Adrenal gland (tissue), 12 donors: Measurements from ENCODE around the gene NR5A2. TPM values are rescaled to one million over a fixed set of nuclear protein-coding genes. Genes with fewer than 3 reads are reported as not detected.

ENCODE experiments used
- DNase-seq, 7 donors: peaks; one replicate each; pipeline ENCODE4 v3.0.0-alpha.2; 2019 to 2020
- H3K27ac ChIP-seq, 5 donors: fragments of 200-600 bp; sonication (generic) in 4 of 5; 1 replicate in 3 of 5; 2 replicates in 2 of 5; pipeline versions ENCODE4 v1.5.1 to v1.8.0; 2016 to 2020; ENCODE audit warnings: mild to moderate bottlenecking in 1 of 5
- H3K27me3 ChIP-seq: fragments of 200-600 bp; 2 replicates; pipeline ENCODE4 v1.8.0; 2021
- H3K36me3 ChIP-seq, 2 donors: fragments of 200-600 bp; replicated peaks in 1 of 2; 1 replicate in 1 of 2; 2 replicates in 1 of 2; pipeline versions ENCODE4 v1.5.1 to v1.8.0; 2018 to 2022
- H3K4me1 ChIP-seq, 2 donors: fragments of 200-600 bp; replicated peaks in 1 of 2; 1 replicate in 1 of 2; 2 replicates in 1 of 2; pipeline versions ENCODE4 v1.5.1 to v1.8.0; 2018 to 2021
- H3K4me3 ChIP-seq, 4 donors: fragments of 200-600 bp; sonication (generic) in 3 of 4; one replicate each; pipeline ENCODE4 v1.5.1; 2016 to 2018
- H3K9me3 ChIP-seq, 3 donors: fragments of 200-600 bp; sonication (generic) in 1 of 3; replicated peaks in 1 of 3; 1 replicate in 2 of 3; 2 replicates in 1 of 3; pipeline versions ENCODE4 v1.5.1 to v1.8.0; 2016 to 2021
- POLR2A ChIP-seq, 2 donors: fragments of 450-650 bp; IDR thresholded peaks; one replicate each; pipeline ENCODE4 v1.6.1; 2017; ENCODE audit warnings: antibody characterized with exemption in 2 of 2, mild to moderate bottlenecking in 2 of 2, moderate library complexity in 1 of 2
- WGBS, 4 donors: extraction: QIAGEN DNeasy Blood & Tissue Kit in 2 of 4; methylation state at CpG; one replicate each; pipeline versions ENCODE4 v1.1.5 to v1.1.7; 2013 to 2017; 5-methylcytosine and 5-hydroxymethylcytosine counted together
- intact Hi-C, 2 donors: fragments of 100-400 bp; cut with DNase I; formaldehyde crosslinking; loops; one replicate each; pipeline versions ENCODE4 v1.14.1 to v1.15.0; 2022 to 2023
- polyA plus RNA-seq, 3 donors: library from polyadenylated mRNA; stranded (reverse); fragments of 200-250 nt in 2 of 3; fragments of 350-450 nt in 1 of 3; fragmentation: Illumina TruSeq in 1 of 3; extraction: RNeasy Lipid Tissue Mini Kit (QIAGEN cat#74804) in 1 of 3; gene quantifications; one replicate each; pipeline ENCODE4 v1.2.3, GENCODE V29; 2013 to 2014
- total RNA-seq, 9 donors: library from RNA; depleted of rRNA in 4 of 9; stranded (reverse); fragments of >200 nt in 4 of 9; fragments of 120-200 nt in 1 of 9; fragmentation: NEBNext Ultra II Directional in 1 of 9; extraction: Animal tissue kit (Norgen Biotek cat#: 25700) in 1 of 9; gene quantifications; one replicate each; pipeline versions ENCODE4 v1.1.0 to v1.2.4, GENCODE V29; 2013 to 2023
- TF ChIP-seq, protein P1 (sequence below), 6 experiments: fragments of 450-650 bp in 4 of 6; fragments of 200-600 bp in 2 of 6; sonication (generic) in 1 of 6; IDR thresholded peaks; 1 replicate in 5 of 6; 2 replicates in 1 of 6; pipeline versions ENCODE4 v1.5.1 to v1.8.0; 2016 to 2021; ENCODE audit warnings: antibody characterized with exemption in 6 of 6, mild to moderate bottlenecking in 2 of 6, moderate library complexity in 1 of 6
- donor health status: healthy with polysubstance abuse.
- donor health status: Bipolar disorder and iron deficiency.
- donor health status: DM: yes; HTN: yes; CAD: no.
- donor health status: DM: no; HTN: no; CAD: no.
- donor health status: DM: no; HTN: no; CAD: no.
- donor health status: DM: yes; HTN: yes; CAD: no.

The NR5A2 gene
- total and polyA plus RNA-seq, 12 donors, result 0.40 to 17.3 (median 0.94) TPM

GRCh38 chr1:200147094-200147493 lies 119.6 kb downstream of the NR5A2 start:
- H3K27me3 ChIP-seq, result no peaks in the 10 kb centered on the region
- no peaks in the 10 kb centered on the region for H3K4me1 ChIP-seq
- intact Hi-C loops, result no loop called here
- no peak overlapping the region for H3K27ac ChIP-seq
- DNase-seq, result no peak
- H3K36me3 ChIP-seq, result no peaks in the 10 kb centered on the region
- TF ChIP-seq, protein P1, sequence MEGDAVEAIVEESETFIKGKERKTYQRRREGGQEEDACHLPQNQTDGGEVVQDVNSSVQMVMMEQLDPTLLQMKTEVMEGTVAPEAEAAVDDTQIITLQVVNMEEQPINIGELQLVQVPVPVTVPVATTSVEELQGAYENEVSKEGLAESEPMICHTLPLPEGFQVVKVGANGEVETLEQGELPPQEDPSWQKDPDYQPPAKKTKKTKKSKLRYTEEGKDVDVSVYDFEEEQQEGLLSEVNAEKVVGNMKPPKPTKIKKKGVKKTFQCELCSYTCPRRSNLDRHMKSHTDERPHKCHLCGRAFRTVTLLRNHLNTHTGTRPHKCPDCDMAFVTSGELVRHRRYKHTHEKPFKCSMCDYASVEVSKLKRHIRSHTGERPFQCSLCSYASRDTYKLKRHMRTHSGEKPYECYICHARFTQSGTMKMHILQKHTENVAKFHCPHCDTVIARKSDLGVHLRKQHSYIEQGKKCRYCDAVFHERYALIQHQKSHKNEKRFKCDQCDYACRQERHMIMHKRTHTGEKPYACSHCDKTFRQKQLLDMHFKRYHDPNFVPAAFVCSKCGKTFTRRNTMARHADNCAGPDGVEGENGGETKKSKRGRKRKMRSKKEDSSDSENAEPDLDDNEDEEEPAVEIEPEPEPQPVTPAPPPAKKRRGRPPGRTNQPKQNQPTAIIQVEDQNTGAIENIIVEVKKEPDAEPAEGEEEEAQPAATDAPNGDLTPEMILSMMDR (IDR thresholded peaks at IDR 0.05), result no peak
- TF ChIP-seq POLR2A (IDR thresholded peaks at IDR 0.05), result no peak
- H3K4me3 ChIP-seq, result no peak overlapping the region
- WGBS, 4 donors, result 86 to 92% (median 89%) methylated on average over 13 of the region's 13 CpGs
- H3K9me3 ChIP-seq, result no peaks in the 10 kb centered on the region

DNA sequence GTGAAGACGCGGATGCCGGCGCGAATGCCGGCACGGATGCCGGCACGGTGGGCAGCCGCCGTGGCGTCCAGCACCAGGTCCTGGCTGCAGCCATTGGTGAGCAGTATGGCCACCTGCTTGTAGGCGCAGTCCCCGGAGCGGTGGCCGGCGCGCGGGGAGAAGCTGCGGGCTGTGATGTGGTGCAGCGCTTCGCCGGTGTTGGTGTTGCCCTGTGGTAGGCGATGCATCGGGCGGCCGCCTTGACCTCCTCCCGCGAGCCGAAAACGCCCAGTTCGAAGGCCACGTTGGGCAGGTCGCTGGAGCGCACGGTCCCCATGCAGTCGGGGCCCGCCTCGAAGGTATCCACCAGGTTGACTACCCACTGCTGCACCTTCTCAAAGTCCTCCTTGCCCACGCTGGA lies 120.2 kb downstream of the NR5A2 start:
- Histone ChIP-seq H3K9me3 (no peaks in the 10 kb centered on the region), H3K36me3 (no peaks in the 10 kb centered on the region), H3K27ac (no peak overlapping the region), H3K27me3 (no peaks in the 10 kb centered on the region), H3K4me1 (no peaks in the 10 kb centered on the region), H3K4me3 (no peak overlapping the region)
- 94 to 98% (median 96%) methylated on average over 29 to 40 of the region's 40 CpGs for WGBS, 4 donors
- intact Hi-C loops, result no loop called here
- DNase-seq, result no peak
- TF ChIP-seq, protein P1 (IDR thresholded peaks at IDR 0.05), result no peak
- TF ChIP-seq POLR2A (IDR thresholded peaks at IDR 0.05), result no peak

GRCh38 chr1:200150006-200150405 lies 122.5 kb downstream of the NR5A2 start:
- Histone ChIP-seq H3K9me3 (no peaks in the 10 kb centered on the region), H3K4me1 (no peaks in the 10 kb centered on the region), H3K36me3 (no peaks in the 10 kb centered on the region), H3K27me3 (no peaks in the 10 kb centered on the region), H3K4me3 (no peak overlapping the region), H3K27ac (no peak overlapping the region)
- DNase-seq, result no peak
- intact Hi-C loops, result no loop called here
- TF ChIP-seq, protein P1 (IDR thresholded peaks at IDR 0.05), result no peak
- no peak for TF ChIP-seq POLR2A (IDR thresholded peaks at IDR 0.05)

DNA sequence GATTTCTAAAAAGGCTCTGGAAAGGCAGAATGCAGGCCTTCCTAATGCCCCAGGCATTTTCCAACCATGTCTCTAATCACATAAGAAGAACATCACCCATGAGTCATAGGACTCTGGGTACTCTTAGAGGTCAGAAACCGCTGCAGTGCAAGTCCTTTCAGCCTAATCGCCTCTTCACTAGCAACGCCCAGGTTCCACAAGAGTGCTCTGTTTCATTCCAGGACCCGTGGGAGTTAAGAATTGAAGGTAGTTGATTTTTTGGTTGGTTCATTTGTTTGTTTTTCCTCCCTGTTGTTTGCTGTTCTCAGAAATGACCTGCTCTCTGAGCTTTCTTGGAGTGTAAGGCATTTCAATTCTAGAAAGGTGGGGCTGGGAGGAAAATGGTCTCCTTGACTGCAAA lies 123.2 kb downstream of the NR5A2 start:
- Histone ChIP-seq H3K4me1 (no peaks in the 10 kb centered on the region), H3K36me3 (no peaks in the 10 kb centered on the region)
- intact Hi-C loops, result no loop called here

More for the DNA sequence above, 123.2 kb downstream of the NR5A2 start:
- Histone ChIP-seq H3K27me3 (no peaks in the 10 kb centered on the region), H3K9me3 (no peaks in the 10 kb centered on the region), H3K27ac (no peak overlapping the region), H3K4me3 (no peak overlapping the region)
- TF ChIP-seq POLR2A (IDR thresholded peaks at IDR 0.05), result no peak
- TF ChIP-seq, protein P1 (IDR thresholded peaks at IDR 0.05), result no peak
- 52 to 59% (median 56%) methylated on average over 4 of the region's 4 CpGs for WGBS, 4 donors
- no peak for DNase-seq
